WTC11 (cell line): ENCODE results near the gene USH1G.

Experiments used
- CTCF ChIP-seq: fragments of 200-600 bp; IDR thresholded peaks from 2 replicates; pipeline ENCODE4 v1.8.0; 2022; ENCODE audit warnings: antibody characterized with exemption
- ELF4 ChIP-seq: sonication (generic); formaldehyde crosslinking; IDR thresholded peaks from 2 replicates; pipeline ENCODE4 v1.8.1; 2022; ENCODE audit warnings: low read depth, mild to moderate bottlenecking, moderate library complexity, missing genetic modification reagents
- GABPB1 ChIP-seq: sonication (generic); formaldehyde crosslinking; IDR thresholded peaks from 2 replicates; pipeline ENCODE4 v1.8.1; 2023; ENCODE audit warnings: mild to moderate bottlenecking, missing genetic modification reagents
- GRHL2 ChIP-seq: fragments of 250-450 bp; sonication (Bioruptor Pico); IDR thresholded peaks from 2 replicates; pipeline ENCODE4 v1.8.0; 2022; ENCODE audit warnings: mild to moderate bottlenecking, moderate library complexity; ENCODE audit not compliant: insufficient replicate concordance, severe bottlenecking
- NFE2L1 ChIP-seq: sonication (generic); formaldehyde crosslinking; IDR thresholded peaks from 2 replicates; pipeline ENCODE4 v1.8.1; 2023; ENCODE audit warnings: missing genetic modification reagents
- NR1H2 ChIP-seq: sonication (generic); formaldehyde crosslinking; IDR thresholded peaks from 2 replicates; pipeline ENCODE4 v1.9.0; 2021; ENCODE audit warnings: mild to moderate bottlenecking, moderate library complexity, missing genetic modification reagents
- TEAD4 ChIP-seq: sonication (generic); formaldehyde crosslinking; IDR thresholded peaks from 2 replicates; pipeline ENCODE4 v1.8.0; 2022; ENCODE audit warnings: mild to moderate bottlenecking, missing genetic modification reagents
- TP53 ChIP-seq: sonication (generic); formaldehyde crosslinking; IDR thresholded peaks from 2 replicates; pipeline ENCODE4 v1.8.1; 2023; ENCODE audit warnings: mild to moderate bottlenecking, missing genetic modification reagents
- ZNF317 ChIP-seq: sonication (generic); formaldehyde crosslinking; IDR thresholded peaks from 2 replicates; pipeline ENCODE4 v1.8.1; 2023; ENCODE audit warnings: low read depth, mild to moderate bottlenecking, moderate library complexity, missing genetic modification reagents, borderline replicate concordance

GRCh38 chr17:74947041-74947754 lies 24.1 kb upstream of the USH1G start:
- TF ChIP-seq TP53 (CRISPR knock-in tag) (no peak), CTCF (no peak), NFE2L1 (CRISPR knock-in tag) (no peak), TEAD4 (CRISPR knock-in tag) (no peak), NR1H2 (CRISPR knock-in tag) (no peak), GABPB1 (CRISPR knock-in tag) (no peak), ZNF317 (CRISPR knock-in tag) (no peak), GRHL2 (CRISPR knock-in tag) (no peak), ELF4 (CRISPR knock-in tag) (no peak)
